ENCODE results near the gene SYTL5.

DNA sequence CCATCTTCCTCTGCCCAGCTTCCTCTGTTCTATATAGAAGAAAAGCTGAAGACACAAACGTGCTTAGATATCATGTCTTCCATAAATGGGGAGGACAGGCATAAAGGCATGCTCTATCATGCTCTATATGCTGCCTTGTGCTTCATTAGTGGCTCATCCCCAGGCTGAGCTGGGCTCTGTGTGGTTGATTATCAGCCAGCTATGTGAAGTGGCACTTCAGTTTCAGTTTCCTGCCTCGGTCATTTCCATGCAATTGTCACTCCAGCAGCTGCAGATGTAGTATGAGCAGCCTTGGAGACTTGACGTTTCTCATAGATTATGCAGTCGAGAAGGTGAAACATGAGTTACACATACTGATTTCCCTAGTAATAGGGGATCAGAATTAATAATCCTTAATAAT, 106.2 kb downstream of the SYTL5 start:
- TF ChIP-seq, protein P1, sequence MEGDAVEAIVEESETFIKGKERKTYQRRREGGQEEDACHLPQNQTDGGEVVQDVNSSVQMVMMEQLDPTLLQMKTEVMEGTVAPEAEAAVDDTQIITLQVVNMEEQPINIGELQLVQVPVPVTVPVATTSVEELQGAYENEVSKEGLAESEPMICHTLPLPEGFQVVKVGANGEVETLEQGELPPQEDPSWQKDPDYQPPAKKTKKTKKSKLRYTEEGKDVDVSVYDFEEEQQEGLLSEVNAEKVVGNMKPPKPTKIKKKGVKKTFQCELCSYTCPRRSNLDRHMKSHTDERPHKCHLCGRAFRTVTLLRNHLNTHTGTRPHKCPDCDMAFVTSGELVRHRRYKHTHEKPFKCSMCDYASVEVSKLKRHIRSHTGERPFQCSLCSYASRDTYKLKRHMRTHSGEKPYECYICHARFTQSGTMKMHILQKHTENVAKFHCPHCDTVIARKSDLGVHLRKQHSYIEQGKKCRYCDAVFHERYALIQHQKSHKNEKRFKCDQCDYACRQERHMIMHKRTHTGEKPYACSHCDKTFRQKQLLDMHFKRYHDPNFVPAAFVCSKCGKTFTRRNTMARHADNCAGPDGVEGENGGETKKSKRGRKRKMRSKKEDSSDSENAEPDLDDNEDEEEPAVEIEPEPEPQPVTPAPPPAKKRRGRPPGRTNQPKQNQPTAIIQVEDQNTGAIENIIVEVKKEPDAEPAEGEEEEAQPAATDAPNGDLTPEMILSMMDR (conservative IDR thresholded peaks at IDR 0.05 in 1 of 2, IDR thresholded peaks at IDR 0.05 in 1 of 2; ENCODE audit: extremely low read depth in 1 of 2, insufficient read depth in 1 of 2, low read depth in 1 of 2, low read length in 2 of 2), result no peak
- TF ChIP-seq EZH2 (IDR thresholded peaks at IDR 0.05; ENCODE audit: borderline replicate concordance, low read length), result no peak

Data from mammary epithelial cell (primary cell).